ENCODE results near the gene GABRP. TPM values are rescaled to one million over a fixed set of nuclear protein-coding genes. Genes with fewer than 3 reads are reported as not detected.
"Not testable (repeated sequence)": the region's sequence is repeated elsewhere in the genome, so short reads cannot be mapped to it uniquely, and the experiment has no call there.

GABRP gene
- total RNA-seq, 4 donors from 2014 or later: not detected

DNA sequence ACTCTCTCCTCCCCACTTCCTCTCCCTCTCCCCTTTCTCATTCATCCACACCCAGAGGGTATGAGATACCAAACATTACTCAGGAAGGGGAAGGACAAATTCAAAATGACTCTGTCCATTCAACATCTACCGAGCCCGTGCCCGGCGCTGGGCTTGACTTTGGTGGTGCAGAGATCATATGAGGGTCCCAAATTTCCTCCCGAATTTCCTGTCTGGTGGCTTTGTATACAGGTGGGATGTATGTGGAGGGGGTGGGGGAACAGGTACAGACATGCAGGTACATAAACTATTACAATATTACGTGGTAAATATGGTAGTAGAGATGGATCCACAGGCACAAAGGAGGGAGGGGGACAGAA, 21.8 kb upstream of the GABRP start:
- in situ Hi-C loops (cut with MboI; ENCODE audit: low sequenced_read_pairs in 4 of 4): no loop called here

DNA sequence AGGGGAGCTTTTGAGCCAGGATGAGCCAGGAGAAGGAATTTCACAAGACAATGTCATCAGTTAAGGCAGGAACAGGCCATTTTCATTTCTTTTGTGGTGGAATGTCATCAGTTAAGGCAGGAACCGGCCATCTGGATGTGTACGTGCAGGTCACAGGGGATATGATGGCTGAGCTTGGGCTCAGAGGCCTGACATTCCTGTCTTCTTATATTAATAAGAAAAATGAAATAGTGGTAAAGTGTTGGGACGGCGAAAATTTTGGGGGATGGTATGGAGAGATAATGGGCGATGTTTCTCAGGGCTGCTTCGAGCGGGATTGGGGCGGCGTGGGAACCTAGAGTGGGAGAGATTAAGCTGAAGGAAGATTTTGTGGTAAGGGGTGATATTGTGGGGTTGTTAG, 21.2 kb upstream of the GABRP start:
- in situ Hi-C loops (cut with MboI; ENCODE audit: low sequenced_read_pairs in 4 of 4); ATAC-seq: not testable (repeated sequence)

More for the DNA sequence above, 21.8 kb upstream of the GABRP start:
- no peak overlapping the region for H3K27ac ChIP-seq
- ATAC-seq (no peak), DNase-seq (no peak)
- intact Hi-C loops (cut with DNase I; ENCODE audit: low total_unique reads): no loop called here
- H3K4me3 ChIP-seq: no peak overlapping the region
- H3K36me3 ChIP-seq: no peaks in the 10 kb centered on the region
- peaks cover 0 to 5% of the 10 kb centered on the region in 2 donors for H3K4me1 ChIP-seq
- TF ChIP-seq, protein P1, sequence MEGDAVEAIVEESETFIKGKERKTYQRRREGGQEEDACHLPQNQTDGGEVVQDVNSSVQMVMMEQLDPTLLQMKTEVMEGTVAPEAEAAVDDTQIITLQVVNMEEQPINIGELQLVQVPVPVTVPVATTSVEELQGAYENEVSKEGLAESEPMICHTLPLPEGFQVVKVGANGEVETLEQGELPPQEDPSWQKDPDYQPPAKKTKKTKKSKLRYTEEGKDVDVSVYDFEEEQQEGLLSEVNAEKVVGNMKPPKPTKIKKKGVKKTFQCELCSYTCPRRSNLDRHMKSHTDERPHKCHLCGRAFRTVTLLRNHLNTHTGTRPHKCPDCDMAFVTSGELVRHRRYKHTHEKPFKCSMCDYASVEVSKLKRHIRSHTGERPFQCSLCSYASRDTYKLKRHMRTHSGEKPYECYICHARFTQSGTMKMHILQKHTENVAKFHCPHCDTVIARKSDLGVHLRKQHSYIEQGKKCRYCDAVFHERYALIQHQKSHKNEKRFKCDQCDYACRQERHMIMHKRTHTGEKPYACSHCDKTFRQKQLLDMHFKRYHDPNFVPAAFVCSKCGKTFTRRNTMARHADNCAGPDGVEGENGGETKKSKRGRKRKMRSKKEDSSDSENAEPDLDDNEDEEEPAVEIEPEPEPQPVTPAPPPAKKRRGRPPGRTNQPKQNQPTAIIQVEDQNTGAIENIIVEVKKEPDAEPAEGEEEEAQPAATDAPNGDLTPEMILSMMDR (IDR thresholded peaks at IDR 0.05 in 4 of 5, conservative IDR thresholded peaks at IDR 0.05 in 1 of 5): no peak
- no peak for TF ChIP-seq POLR2A (IDR thresholded peaks at IDR 0.05)
- no peaks in the 10 kb centered on the region for H3K27me3 ChIP-seq
- no peaks in the 10 kb centered on the region for H3K9me3 ChIP-seq

GRCh38 chr5:170765868-170766267, 17.7 kb upstream of the GABRP start:
- H3K27me3 ChIP-seq; H3K4me3 ChIP-seq; DNase-seq; H3K27ac ChIP-seq; H3K9me3 ChIP-seq; in situ Hi-C loops (cut with MboI; ENCODE audit: low sequenced_read_pairs in 4 of 4); intact Hi-C loops (cut with DNase I; ENCODE audit: low total_unique reads); H3K36me3 ChIP-seq; H3K4me1 ChIP-seq; ATAC-seq: not testable (repeated sequence)

More for the DNA sequence above, 21.2 kb upstream of the GABRP start:
- DNase-seq; H3K9me3 ChIP-seq; H3K4me1 ChIP-seq; H3K27ac ChIP-seq; intact Hi-C loops (cut with DNase I; ENCODE audit: low total_unique reads); H3K27me3 ChIP-seq; H3K4me3 ChIP-seq; H3K36me3 ChIP-seq: not testable (repeated sequence)

DNA sequence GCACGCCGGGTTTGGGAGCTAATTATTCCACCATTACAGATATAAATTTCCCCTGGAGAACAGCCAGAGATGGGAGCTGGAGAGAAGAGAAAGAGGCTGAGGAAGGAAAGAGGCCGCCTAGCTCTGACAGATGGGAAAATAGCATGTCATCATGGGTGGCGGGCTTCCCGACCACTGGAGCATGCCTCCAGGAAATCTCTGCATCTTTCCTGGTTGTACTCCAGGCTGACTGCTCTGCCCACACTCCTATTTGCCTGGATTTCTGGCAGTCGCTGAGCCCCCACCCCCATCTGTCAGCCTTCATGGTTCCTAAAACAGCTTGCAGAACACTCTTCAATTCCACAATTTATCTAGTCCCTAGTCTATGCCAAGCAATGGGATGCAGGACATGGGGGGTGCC, 14.3 kb upstream of the GABRP start:
- TF ChIP-seq POLR2A (IDR thresholded peaks at IDR 0.05): no peak
- TF ChIP-seq, protein P1 (IDR thresholded peaks at IDR 0.05 in 4 of 5, conservative IDR thresholded peaks at IDR 0.05 in 1 of 5): no peak
- in situ Hi-C loops (cut with MboI; ENCODE audit: low sequenced_read_pairs in 4 of 4) (no loop called here), intact Hi-C loops (cut with DNase I; ENCODE audit: low total_unique reads) (no loop called here)
- no peaks in the 10 kb centered on the region for H3K36me3 ChIP-seq
- H3K9me3 ChIP-seq: no peaks in the 10 kb centered on the region
- DNase-seq (no peak), ATAC-seq (no peak)
- no peaks in the 10 kb centered on the region for H3K4me1 ChIP-seq
- no peak overlapping the region for H3K27ac ChIP-seq
- no peaks in the 10 kb centered on the region for H3K27me3 ChIP-seq
- no peak overlapping the region for H3K4me3 ChIP-seq

GRCh38 chr5:170769898-170770416, 13.6 kb upstream of the GABRP start:
- DNase-seq (no peak), ATAC-seq (no peak)
- no peak for TF ChIP-seq POLR2A (IDR thresholded peaks at IDR 0.05)
- TF ChIP-seq, protein P1 (IDR thresholded peaks at IDR 0.05 in 4 of 5, conservative IDR thresholded peaks at IDR 0.05 in 1 of 5): no peak
- no peaks in the 10 kb centered on the region for H3K9me3 ChIP-seq
- H3K4me3 ChIP-seq: no peak overlapping the region
- no peak overlapping the region for H3K27ac ChIP-seq
- intact Hi-C loops (cut with DNase I; ENCODE audit: low total_unique reads): no loop called here
- in situ Hi-C loops (cut with MboI; ENCODE audit: low sequenced_read_pairs in 4 of 4): no loop called here
- H3K27me3 ChIP-seq: no peaks in the 10 kb centered on the region
- H3K4me1 ChIP-seq: no peaks in the 10 kb centered on the region
- H3K36me3 ChIP-seq: no peaks in the 10 kb centered on the region

- in situ Hi-C loops (cut with MboI; ENCODE audit: low sequenced_read_pairs in 4 of 4): no loop called here
- Histone ChIP-seq H3K36me3 (no peaks in the 10 kb centered on the region), H3K27me3 (no peaks in the 10 kb centered on the region), H3K4me3 (no peak overlapping the region), H3K4me1 (no peaks in the 10 kb centered on the region), H3K9me3 (no peaks in the 10 kb centered on the region), H3K27ac (no peak overlapping the region)
- TF ChIP-seq POLR2A (IDR thresholded peaks at IDR 0.05): no peak
- intact Hi-C loops (cut with DNase I; ENCODE audit: low total_unique reads): no loop called here
- no peak for ATAC-seq
- no peak for DNase-seq
Observed at GRCh38 chr5:170771496-170771895, 12.0 kb upstream of the GABRP start.

Measured in gastrocnemius medialis (tissue), 4 donors.